Hepatocyte (in vitro differentiated cells): ENCODE data around the gene DAB2. TPM values are rescaled to one million over a fixed set of nuclear protein-coding genes. Genes with fewer than 3 reads are reported as not detected.
"Not testable (repeated sequence)": the region's sequence is repeated elsewhere in the genome, so short reads cannot be mapped to it uniquely, and the experiment has no call there.

Experiments
- DNase-seq: peaks from one replicate; pipeline ENCODE4 v3.0.0-alpha.2; 2016; ENCODE audit warnings: low spot score
- H2AFZ ChIP-seq: fragments of 200-600 bp; sonication (generic); 2 replicates; pipeline ENCODE4 v1.6.0; 2016; ENCODE audit warnings: antibody characterized with exemption, mild to moderate bottlenecking
- H3K27ac ChIP-seq: fragments of 200-600 bp; sonication (generic); 2 replicates; pipeline ENCODE4 v1.5.1; 2016; ENCODE audit warnings: mild to moderate bottlenecking
- H3K27me3 ChIP-seq: fragments of 200-600 bp; sonication (generic); 2 replicates; pipeline ENCODE4 v1.6.1; 2016
- H3K36me3 ChIP-seq: fragments of 200-600 bp; sonication (generic); replicated peaks from 2 replicates; pipeline ENCODE4 v1.5.1; 2016; ENCODE audit warnings: low read depth; ENCODE audit not compliant: insufficient read depth
- H3K4me1 ChIP-seq: fragments of 200-600 bp; sonication (generic); 2 replicates; pipeline ENCODE4 v1.5.1; 2016; ENCODE audit warnings: mild to moderate bottlenecking, moderate library complexity; ENCODE audit not compliant: insufficient read depth
- H3K4me2 ChIP-seq: fragments of 200-600 bp; sonication (generic); 2 replicates; pipeline ENCODE4 v1.6.0; 2016
- H3K4me3 ChIP-seq: fragments of 200-600 bp; sonication (generic); 2 replicates; pipeline ENCODE4 v1.5.1; 2016; ENCODE audit warnings: mild to moderate bottlenecking
- H3K79me2 ChIP-seq: fragments of 200-600 bp; sonication (generic); 2 replicates; pipeline ENCODE4 v1.6.0; 2017; ENCODE audit warnings: mild to moderate bottlenecking
- H3K9me2 ChIP-seq: fragments of 200-600 bp; sonication (generic); replicated peaks from 2 replicates; pipeline ENCODE4 v1.6.0; 2017; ENCODE audit warnings: mild to moderate bottlenecking; ENCODE audit not compliant: insufficient read depth
- H3K9me3 ChIP-seq: fragments of 200-600 bp; sonication (generic); 2 replicates; pipeline ENCODE4 v1.5.1; 2016; ENCODE audit warnings: low read depth, mild to moderate bottlenecking
- H4K20me1 ChIP-seq: fragments of 200-600 bp; sonication (generic); 2 replicates; pipeline ENCODE4 v1.6.0; 2016; ENCODE audit warnings: mild to moderate bottlenecking; ENCODE audit not compliant: insufficient read depth, poor library complexity, severe bottlenecking
- CTCF ChIP-seq: fragments of 200-600 bp; sonication (generic); IDR thresholded peaks from 2 replicates; pipeline ENCODE4 v1.5.1; 2016; ENCODE audit warnings: antibody characterized with exemption, mild to moderate bottlenecking; ENCODE audit not compliant: poor library complexity
- EZH2 ChIP-seq: fragments of 200-600 bp; sonication (generic); IDR thresholded peaks from 2 replicates; pipeline ENCODE4 v1.6.1; 2016; ENCODE audit warnings: antibody characterized with exemption, mild to moderate bottlenecking, borderline replicate concordance
- EZH2phosphoT487 ChIP-seq: fragments of 200-600 bp; sonication (generic); IDR thresholded peaks from one replicate; pipeline ENCODE4 v1.6.1; 2018; ENCODE audit warnings: antibody characterized with exemption, mild to moderate bottlenecking, low read depth, moderate library complexity; ENCODE audit not compliant: unreplicated experiment, severe bottlenecking
- WGBS: methylation state at CpG from one replicate; pipeline ENCODE4 v1.1.6; 2016; ENCODE audit warnings: low lambda C conversion rate; ENCODE audit errors: missing lambda C conversion rate; 5-methylcytosine and 5-hydroxymethylcytosine counted together
- polyA plus RNA-seq: library from polyadenylated mRNA; unstranded; fragments of >200 nt; fragmentation: Nextera tagmentation; extraction: Ambion mirVana; gene quantifications from 2 replicates; pipeline ENCODE4 v1.2.1, GENCODE V29; 2016
- total RNA-seq: library from RNA; depleted of rRNA; stranded (reverse); fragments of >200 nt; gene quantifications from 2 replicates; pipeline ENCODE4 v1.2.3, GENCODE V29; 2014

Gene DAB2
- total and polyA plus RNA-seq, 2 experiments from 2014 or later: 98.9 to 130 TPM

- Histone ChIP-seq H3K27ac (no peak overlapping the region), H3K4me3 (no peak overlapping the region), H3K4me1 (no peaks in the 10 kb centered on the region), H3K9me3 (no peaks in the 10 kb centered on the region), H3K36me3 (no peaks in the 10 kb centered on the region), H3K27me3 (no peaks in the 10 kb centered on the region), H3K4me2 (no peak overlapping the region), H2AFZ (no peak overlapping the region), H3K9me2 (no peaks in the 10 kb centered on the region), H3K79me2 (no peaks in the 10 kb centered on the region), H4K20me1 (no peaks in the 10 kb centered on the region)
- 83% methylated on average over 1 of the region's 1 CpG for WGBS
- TF ChIP-seq CTCF (no peak), EZH2 (no peak), EZH2phosphoT487 (no peak)
- DNase-seq: no peak
Observed at GRCh38 chr5:39337252-39337915, 87.4 kb downstream of the DAB2 start.

GRCh38 chr5:39334296-39334695, 90.5 kb downstream of the DAB2 start:
- H4K20me1 ChIP-seq, DNase-seq, H3K27ac ChIP-seq, H3K4me1 ChIP-seq, H3K79me2 ChIP-seq, H3K4me3 ChIP-seq, H3K4me2 ChIP-seq, H3K36me3 ChIP-seq, H2AFZ ChIP-seq, H3K27me3 ChIP-seq, H3K9me3 ChIP-seq, H3K9me2 ChIP-seq: not testable (repeated sequence)
- WGBS: 86% methylated on average over 12 of the region's 27 CpGs

DNA sequence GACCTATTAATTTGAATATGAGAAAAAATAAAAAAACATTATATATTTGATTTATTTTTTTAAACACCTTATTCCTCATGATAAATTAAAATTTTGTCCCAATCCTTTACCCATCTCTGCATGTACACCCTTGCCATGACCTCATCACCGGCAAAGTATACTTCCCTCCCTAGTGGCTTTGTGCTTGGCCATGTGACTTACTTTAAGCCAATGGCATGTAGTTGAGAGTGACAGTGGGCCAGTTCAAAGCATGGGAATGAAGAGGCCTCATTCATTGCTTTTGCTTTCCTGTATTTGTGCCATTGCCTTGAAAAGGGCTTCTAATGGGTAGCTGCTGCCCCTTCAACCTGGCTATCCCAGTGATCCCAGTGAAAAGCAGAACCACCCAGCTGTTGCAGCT, 91.7 kb downstream of the DAB2 start:
- no peaks in the 10 kb centered on the region for H3K4me1 ChIP-seq
- H3K9me3 ChIP-seq: no peaks in the 10 kb centered on the region
- no peaks in the 10 kb centered on the region for H3K9me2 ChIP-seq
- no peak overlapping the region for H3K27ac ChIP-seq
- DNase-seq: no peak
- no peak overlapping the region for H3K4me2 ChIP-seq
- H3K36me3 ChIP-seq: no peaks in the 10 kb centered on the region
- H2AFZ ChIP-seq: no peak overlapping the region
- H3K4me3 ChIP-seq: no peak overlapping the region
- H3K79me2 ChIP-seq: no peaks in the 10 kb centered on the region
- H4K20me1 ChIP-seq: no peaks in the 10 kb centered on the region
- TF ChIP-seq CTCF (no peak), EZH2phosphoT487 (no peak), EZH2 (no peak)
- H3K27me3 ChIP-seq: no peaks in the 10 kb centered on the region
- 94% methylated on average over 1 of the region's 1 CpG for WGBS

DNA sequence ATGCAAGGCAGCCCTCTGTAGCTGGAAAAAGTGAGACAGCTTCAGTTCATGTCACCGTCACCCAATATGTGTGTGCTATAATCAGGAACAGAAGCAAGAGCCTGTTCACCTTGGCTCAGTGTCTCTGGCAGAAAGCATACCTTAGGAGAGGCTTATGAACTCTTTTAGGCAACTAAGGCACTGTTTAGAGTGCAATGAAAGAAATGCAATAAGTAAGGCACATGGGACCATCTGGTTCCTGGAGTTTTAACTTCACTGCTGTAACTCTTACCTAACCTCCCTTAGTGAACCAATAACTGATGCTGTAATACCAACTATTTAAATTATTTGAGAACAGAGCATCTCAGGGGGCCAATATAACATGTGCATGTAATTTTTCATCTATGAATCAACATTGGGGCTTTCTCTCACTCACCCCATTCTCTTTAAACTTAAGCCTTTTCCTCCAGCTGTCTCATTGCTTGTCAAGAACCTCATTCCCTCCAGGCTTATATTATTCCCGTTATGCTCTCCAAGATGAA, 92.9 kb downstream of the DAB2 start:
- Histone ChIP-seq H3K9me2 (no peaks in the 10 kb centered on the region), H3K27ac (no peak overlapping the region), H4K20me1 (no peaks in the 10 kb centered on the region), H3K4me3 (no peak overlapping the region), H3K9me3 (no peaks in the 10 kb centered on the region), H3K36me3 (no peaks in the 10 kb centered on the region), H3K79me2 (no peaks in the 10 kb centered on the region), H3K27me3 (no peaks in the 10 kb centered on the region), H3K4me1 (no peaks in the 10 kb centered on the region), H3K4me2 (no peak overlapping the region), H2AFZ (no peak overlapping the region)
- TF ChIP-seq CTCF: no peak
- TF ChIP-seq EZH2phosphoT487: no peak
- TF ChIP-seq EZH2: no peak
- no peak for DNase-seq
- WGBS: 91% methylated on average over 2 of the region's 2 CpGs
